HG03066 (cell line): ENCODE results near the gene IGF1R.
"Not testable (repeated sequence)": the region's sequence is repeated elsewhere in the genome, so short reads cannot be mapped to it uniquely, and the experiment has no call there.

Source experiments
- ATAC-seq: cut with Tn5 transposase; IDR thresholded peaks from one replicate; pipeline ENCODE4 v1.9.1; 2021; ENCODE audit warnings: low read depth; ENCODE audit not compliant: unreplicated experiment

The IGF1R gene

DNA sequence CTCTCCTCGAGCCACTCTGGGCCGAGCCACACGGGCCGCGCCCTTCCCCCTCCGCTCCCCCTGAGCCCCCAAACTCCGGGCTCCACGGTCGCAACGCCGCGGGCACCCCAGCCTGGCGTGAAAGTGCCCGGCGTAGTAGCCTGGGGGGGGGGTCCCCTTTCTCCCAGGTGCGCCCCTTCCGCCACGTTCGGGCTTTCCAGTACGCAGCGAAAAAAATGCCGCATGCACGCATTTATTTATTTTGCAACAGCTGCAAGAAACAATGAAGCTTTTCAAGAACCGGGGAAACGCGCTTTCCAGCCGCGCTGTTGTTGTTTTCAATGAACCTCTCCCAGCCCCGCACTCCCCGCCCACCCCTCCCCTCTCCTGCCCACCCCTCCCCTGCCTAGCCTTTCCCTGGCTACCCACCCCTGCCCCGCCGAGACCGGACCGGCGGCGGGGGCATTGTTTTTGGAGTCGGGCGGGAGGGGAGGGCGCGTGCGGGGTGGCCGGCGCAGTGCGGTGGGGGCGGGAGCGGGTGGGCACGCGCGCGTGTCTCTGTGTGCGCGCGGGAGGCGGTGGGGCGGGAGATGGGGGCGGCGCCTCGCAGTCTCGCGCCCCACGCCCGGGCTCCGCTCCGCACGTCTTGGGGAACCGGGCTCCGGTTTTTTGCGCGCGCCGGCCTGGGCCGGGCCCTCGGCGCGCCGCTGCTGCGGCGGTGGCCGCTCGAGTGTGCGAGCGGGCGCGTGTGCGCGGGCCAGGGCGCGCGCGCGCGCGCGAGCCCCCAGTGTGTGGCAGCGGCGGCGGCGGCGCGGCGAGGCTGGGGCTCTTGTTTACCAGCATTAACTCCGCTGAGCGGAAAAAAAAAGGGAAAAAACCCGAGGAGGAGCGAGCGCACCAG, at the start of gene IGF1R:
Gene IGF1R (plus strand): TSS at position 766 of the 880 bp plus-strand sequence. CDS start 1,043 bp downstream, outside the sequence.
- peak; percentile 60 for ATAC-seq

GRCh38 chr15:98599909-98600691, 48.2 kb upstream of the IGF1R start:
- ATAC-seq = peak; percentile 91

DNA sequence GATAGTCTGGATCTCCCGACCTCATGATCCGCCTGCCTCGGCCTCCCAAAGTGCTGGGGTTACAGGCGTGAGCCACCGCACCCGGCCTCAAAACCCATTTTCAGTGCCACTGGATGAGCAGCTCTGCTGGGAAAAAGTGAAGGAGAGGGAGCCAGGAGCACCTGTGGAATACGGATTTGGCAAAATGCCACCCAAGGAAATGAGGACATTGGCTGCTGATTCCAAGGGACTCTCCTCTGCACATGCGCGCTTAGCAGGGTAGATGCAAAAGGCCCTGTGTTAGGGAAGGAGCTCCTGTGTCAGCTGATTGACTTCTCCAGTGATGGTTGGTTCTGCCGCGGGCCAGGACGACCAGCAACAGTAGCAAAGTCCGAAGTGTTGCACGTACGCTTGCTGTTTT, 43.4 kb upstream of the IGF1R start:
- no peak for ATAC-seq

- ATAC-seq = no peak
These were observed 39.0 kb upstream of the IGF1R start for GRCh38 chr15:98609144-98609852.

GRCh38 chr15:98610991-98611390, 37.3 kb upstream of the IGF1R start:
- no peak for ATAC-seq

- no peak for ATAC-seq
These were observed 36.5 kb upstream of the IGF1R start for GRCh38 chr15:98611808-98612207.

GRCh38 chr15:98612490-98613110, 35.7 kb upstream of the IGF1R start:
- ATAC-seq = no peak

DNA sequence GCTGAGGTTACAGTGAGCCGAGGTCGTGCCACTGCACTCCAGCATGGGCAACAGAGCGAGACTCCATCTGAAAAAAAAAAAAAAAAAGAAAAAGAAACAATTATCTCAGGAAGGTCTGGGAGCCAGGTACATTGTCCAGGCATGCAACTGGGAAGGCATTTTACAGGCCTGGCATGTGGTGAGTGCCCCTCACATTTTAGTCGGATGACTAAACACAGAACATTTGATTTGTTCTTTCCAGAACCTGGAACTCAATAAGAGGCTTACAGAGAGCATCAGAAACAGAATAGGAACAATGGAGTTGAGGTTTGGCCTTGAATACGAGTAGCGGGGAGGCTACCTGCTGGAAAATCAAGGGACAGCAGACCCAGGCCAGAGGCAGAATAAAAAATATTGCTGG, 33.7 kb upstream of the IGF1R start:
- no peak for ATAC-seq

DNA sequence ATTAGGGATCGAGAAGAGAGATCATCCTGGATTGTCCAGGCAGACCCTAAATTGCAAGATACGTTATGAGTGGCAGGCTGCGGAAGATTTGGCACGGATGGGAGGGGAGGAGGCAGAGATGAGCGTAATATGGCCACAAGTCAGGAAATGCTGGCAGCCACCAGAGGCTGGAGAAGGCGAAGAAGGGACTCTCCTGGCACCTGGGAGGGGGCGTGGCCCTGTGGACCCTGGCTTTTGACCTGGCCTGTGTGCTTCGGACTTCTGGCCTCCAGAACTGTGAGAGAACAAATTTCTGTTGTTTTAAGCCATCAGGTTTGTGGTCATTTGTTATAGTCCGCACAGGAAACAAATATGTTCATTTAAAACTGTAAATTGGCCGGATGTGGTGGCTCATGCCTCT, 31.9 kb upstream of the IGF1R start:
- no peak for ATAC-seq

DNA sequence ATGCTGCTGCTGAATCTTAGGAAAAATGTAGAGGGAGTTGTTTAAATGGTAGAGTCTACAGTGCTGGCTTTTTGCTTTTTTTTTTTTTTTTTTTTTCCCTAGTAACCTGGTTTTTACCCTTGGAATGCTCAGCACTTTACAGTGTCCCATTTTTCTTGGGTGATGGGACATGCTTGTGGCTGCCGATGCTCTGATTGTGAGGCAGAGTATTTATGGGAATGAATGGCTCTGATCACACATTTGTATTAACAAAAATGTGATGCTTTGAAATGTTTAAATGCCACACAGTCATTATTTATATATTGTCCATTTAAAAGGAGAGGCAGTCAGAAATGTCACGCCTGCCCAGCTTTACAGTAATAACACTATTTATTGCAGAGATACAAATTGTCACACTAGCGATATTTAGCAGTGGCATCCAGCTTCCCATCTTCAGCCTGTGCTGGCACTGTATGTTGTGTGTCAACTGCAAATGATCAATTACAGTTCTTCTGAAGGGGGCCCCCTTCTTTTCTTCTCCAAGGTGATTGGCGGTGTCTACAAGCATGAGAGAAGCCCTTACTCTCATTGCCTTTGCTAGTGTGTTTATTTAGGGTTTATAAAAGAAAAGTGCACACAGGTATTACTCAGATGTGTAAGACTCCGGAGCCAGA, 30.9 kb upstream of the IGF1R start:
- no peak for ATAC-seq

GRCh38 chr15:98618576-98618975, 29.8 kb upstream of the IGF1R start:
- ATAC-seq = not testable (repeated sequence)

- ATAC-seq = no peak
These were observed 28.3 kb upstream of the IGF1R start for GRCh38 chr15:98620020-98620419.

- ATAC-seq = no peak
These were observed 27.3 kb upstream of the IGF1R start for GRCh38 chr15:98621021-98621420.

GRCh38 chr15:98625614-98626013, 22.7 kb upstream of the IGF1R start:
- no peak for ATAC-seq

DNA sequence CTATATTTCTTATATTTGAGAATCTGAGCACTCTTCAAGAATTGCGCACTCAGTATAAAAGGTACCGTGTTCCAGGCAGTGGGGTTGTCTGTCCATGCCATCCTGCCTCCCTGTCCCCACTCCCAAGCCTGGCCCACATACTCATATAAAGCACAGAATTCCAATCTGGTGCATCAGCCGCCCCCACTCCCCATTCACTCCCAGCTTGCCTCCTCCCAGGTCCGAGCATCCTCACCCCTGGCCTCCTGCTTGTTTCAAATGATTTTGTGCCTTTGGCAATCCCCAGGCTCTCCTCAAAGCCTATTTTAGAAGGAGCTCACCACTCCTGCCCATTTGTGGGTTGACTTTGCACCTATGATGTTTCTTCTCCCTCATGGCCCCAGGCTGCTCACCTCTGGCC, 22.2 kb upstream of the IGF1R start:
- ATAC-seq = no peak

- ATAC-seq = no peak
These were observed 20.1 kb upstream of the IGF1R start for GRCh38 chr15:98628216-98628615.

- ATAC-seq = no peak
These were observed 12.5 kb upstream of the IGF1R start for GRCh38 chr15:98635848-98636247.

GRCh38 chr15:98643115-98643514, 5.2 kb upstream of the IGF1R start:
- ATAC-seq = no peak

GRCh38 chr15:98646546-98647025, 1.8 kb upstream of the IGF1R start:
- no peak for ATAC-seq
